OCI-LY3 (cell line): ENCODE data around the gene KLHL29.

Experiments
- H2AFZ ChIP-seq: fragments of 200-600, 300-600 bp; shearing (Covaris generic); 2 replicates; pipeline ENCODE4 v1.6.0; 2014; ENCODE audit warnings: antibody characterized with exemption, low read depth, low read length
- H3K27ac ChIP-seq: fragments of 200-600, 300-600 bp; sonication (generic); 2 replicates; pipeline ENCODE4 v1.5.1; 2014; ENCODE audit warnings: mild to moderate bottlenecking, low read length, moderate library complexity, mixed read lengths
- H3K27me3 ChIP-seq: fragments of 200-600, 300-600 bp; sonication (generic); 2 replicates; pipeline ENCODE4 v1.6.1; 2014; ENCODE audit warnings: low read depth, low read length, mixed read lengths
- H3K36me3 ChIP-seq: fragments of 200-600, 300-600 bp; sonication (generic); replicated peaks from 2 replicates; pipeline ENCODE3; 2014; ENCODE audit warnings: low read depth, low read length, mixed read lengths
- H3K4me1 ChIP-seq: fragments of 300-600, 200-600 bp; sonication (generic); 2 replicates; pipeline ENCODE4 v1.6.1; 2014; ENCODE audit warnings: low read length, mixed read lengths
- H3K4me2 ChIP-seq: fragments of 200-600, 300-600 bp; sonication (generic); 2 replicates; pipeline ENCODE4 v1.6.1; 2014; ENCODE audit warnings: low read length, mixed read lengths
- H3K4me3 ChIP-seq: fragments of 300-600, 200-600 bp; sonication (generic); 2 replicates; pipeline ENCODE4 v1.5.1; 2014; ENCODE audit warnings: antibody characterized with exemption, mild to moderate bottlenecking, low read length, moderate library complexity
- H3K79me2 ChIP-seq: fragments of 300-600, 200-600 bp; shearing (Covaris generic); 2 replicates; pipeline ENCODE4 v1.6.1; 2014; ENCODE audit warnings: mild to moderate bottlenecking, low read length, mixed read lengths
- H3K9ac ChIP-seq: fragments of 300-600, 200-600 bp; shearing (Covaris generic); 2 replicates; pipeline ENCODE4 v1.6.0; 2014; ENCODE audit warnings: mild to moderate bottlenecking, low read length, moderate library complexity
- H3K9me3 ChIP-seq: fragments of 200-600, 300-600 bp; shearing (Covaris generic); 2 replicates; pipeline ENCODE4 v1.6.1; 2014; ENCODE audit warnings: low read length, mixed read lengths; ENCODE audit not compliant: insufficient read depth
- H4K20me1 ChIP-seq: fragments of 200-600, 300-600 bp; sonication (generic); 2 replicates; pipeline ENCODE4 v1.6.1; 2016; ENCODE audit warnings: low read length, mixed read lengths; ENCODE audit not compliant: insufficient read depth
- EZH2phosphoT487 ChIP-seq: fragments of 200-600 bp; shearing (Covaris generic); IDR thresholded peaks from 2 replicates; pipeline ENCODE4 v1.6.1; 2018; ENCODE audit warnings: antibody characterized with exemption, mixed run types, low read depth
- TF ChIP-seq, protein P1 (sequence below): fragments of 200-600, 300-600 bp; sonication (generic); IDR thresholded peaks from 2 replicates; pipeline ENCODE4 v1.5.1; 2014; ENCODE audit warnings: antibody characterized with exemption, low read length, low read depth

The KLHL29 gene

DNA sequence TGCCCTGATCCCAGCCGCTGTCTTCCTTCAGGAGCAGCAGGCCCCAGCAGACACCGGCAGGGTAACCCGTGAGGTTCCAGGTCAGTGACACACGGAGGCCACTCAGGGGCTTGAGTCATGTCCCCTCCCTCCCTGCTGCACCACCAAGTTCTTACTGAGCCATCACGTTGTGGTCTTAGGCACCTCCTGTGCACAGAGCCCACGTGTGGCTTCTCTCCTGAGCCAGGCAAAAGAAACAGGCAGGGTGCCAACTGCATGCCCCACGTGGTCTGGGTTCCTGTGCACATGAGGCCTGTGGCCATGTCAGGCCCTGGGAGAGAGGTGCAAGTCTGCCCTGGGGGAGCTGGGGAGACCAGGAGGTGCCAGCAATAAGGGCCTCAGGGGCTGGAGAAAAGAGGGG lies 264.8 kb downstream of the KLHL29 start:
- Histone ChIP-seq H3K27me3 (no peaks in the 10 kb centered on the region), H3K9me3 (no peaks in the 10 kb centered on the region), H3K9ac (no peak overlapping the region), H3K79me2 (no peaks in the 10 kb centered on the region), H3K27ac (no peak overlapping the region), H3K4me2 (no peak overlapping the region), H3K4me1 (no peaks in the 10 kb centered on the region), H4K20me1 (no peaks in the 10 kb centered on the region), H3K36me3 (no peaks in the 10 kb centered on the region), H3K4me3 (no peak overlapping the region), H2AFZ (no peak overlapping the region)
- no peak for TF ChIP-seq EZH2phosphoT487
- TF ChIP-seq, protein P1, sequence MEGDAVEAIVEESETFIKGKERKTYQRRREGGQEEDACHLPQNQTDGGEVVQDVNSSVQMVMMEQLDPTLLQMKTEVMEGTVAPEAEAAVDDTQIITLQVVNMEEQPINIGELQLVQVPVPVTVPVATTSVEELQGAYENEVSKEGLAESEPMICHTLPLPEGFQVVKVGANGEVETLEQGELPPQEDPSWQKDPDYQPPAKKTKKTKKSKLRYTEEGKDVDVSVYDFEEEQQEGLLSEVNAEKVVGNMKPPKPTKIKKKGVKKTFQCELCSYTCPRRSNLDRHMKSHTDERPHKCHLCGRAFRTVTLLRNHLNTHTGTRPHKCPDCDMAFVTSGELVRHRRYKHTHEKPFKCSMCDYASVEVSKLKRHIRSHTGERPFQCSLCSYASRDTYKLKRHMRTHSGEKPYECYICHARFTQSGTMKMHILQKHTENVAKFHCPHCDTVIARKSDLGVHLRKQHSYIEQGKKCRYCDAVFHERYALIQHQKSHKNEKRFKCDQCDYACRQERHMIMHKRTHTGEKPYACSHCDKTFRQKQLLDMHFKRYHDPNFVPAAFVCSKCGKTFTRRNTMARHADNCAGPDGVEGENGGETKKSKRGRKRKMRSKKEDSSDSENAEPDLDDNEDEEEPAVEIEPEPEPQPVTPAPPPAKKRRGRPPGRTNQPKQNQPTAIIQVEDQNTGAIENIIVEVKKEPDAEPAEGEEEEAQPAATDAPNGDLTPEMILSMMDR = no peak

DNA sequence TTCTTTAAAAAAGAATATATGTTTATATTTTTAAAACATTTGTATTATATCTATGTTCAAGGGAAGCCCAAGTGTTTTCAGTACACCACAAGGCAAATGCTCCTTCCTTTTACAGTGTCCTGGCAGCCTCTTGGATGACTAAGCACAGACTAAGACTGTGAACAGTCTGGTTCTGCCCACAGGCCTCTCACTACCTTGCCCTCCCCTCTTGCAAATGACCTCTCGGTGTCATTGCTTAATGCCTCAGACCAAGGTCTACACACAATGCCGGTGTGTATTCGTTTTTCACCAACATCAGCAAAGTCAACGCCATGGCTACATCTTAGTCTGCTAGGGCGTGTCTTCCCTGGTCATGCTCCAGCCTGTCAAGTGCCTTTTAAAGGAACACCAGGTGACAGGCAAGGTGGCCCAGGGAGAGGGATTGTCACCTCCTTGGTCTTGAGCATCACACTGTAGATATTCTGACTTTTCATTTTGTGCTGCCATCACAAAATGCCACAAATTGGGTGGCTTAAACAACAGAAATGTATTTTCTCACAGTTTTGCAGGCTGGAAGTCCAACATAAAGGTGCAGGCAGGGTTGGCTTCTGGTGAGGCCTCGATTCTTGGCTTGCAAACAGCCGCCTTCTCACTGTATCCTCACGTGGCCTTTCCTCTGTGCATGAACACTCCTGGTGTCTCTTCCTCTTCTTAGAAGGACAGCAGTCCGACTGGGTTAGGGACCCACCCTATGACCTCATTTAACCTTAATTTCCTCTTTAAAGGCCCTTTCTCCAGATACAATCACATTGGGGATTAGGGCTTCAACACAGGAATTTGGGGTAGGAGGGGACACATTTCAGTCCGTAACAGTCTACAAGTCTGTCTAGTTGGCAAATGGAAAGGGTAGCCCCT lies 266.5 kb downstream of the KLHL29 start:
- no peaks in the 10 kb centered on the region for H3K4me1 ChIP-seq
- H3K9ac ChIP-seq = no peak overlapping the region
- no peak overlapping the region for H3K27ac ChIP-seq
- H3K36me3 ChIP-seq = no peaks in the 10 kb centered on the region
- H3K79me2 ChIP-seq = no peaks in the 10 kb centered on the region
- H4K20me1 ChIP-seq = no peaks in the 10 kb centered on the region
- no peak overlapping the region for H3K4me3 ChIP-seq
- no peaks in the 10 kb centered on the region for H3K27me3 ChIP-seq
- TF ChIP-seq EZH2phosphoT487 = no peak
- TF ChIP-seq, protein P1 = no peak
- no peak overlapping the region for H3K4me2 ChIP-seq
- H2AFZ ChIP-seq = no peak overlapping the region
- H3K9me3 ChIP-seq = no peaks in the 10 kb centered on the region

DNA sequence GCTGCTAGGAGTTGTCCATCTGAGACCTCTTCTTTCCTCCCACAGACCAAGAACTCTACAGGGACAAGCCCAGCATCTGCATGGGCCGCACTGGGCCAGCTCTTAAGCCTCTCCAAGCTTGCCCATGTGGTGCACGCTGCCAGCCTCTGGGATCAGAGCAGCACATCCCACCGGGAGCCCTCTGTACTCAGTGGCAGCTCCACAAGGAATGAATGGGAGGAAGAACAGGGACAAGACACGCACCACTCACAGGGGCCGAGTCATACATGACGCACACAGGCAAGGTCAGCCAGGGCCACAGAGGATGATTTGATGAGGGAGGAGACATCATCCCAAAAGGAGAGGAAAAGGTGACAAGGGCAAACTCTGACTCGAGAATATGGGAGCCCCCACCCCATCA lies 268.3 kb downstream of the KLHL29 start:
- Histone ChIP-seq H3K79me2 (no peaks in the 10 kb centered on the region), H3K4me2 (no peak overlapping the region), H3K9ac (no peak overlapping the region), H3K36me3 (no peaks in the 10 kb centered on the region), H3K27ac (no peak overlapping the region), H4K20me1 (no peaks in the 10 kb centered on the region), H3K27me3 (no peaks in the 10 kb centered on the region), H3K4me3 (no peak overlapping the region), H2AFZ (no peak overlapping the region), H3K4me1 (no peaks in the 10 kb centered on the region), H3K9me3 (no peaks in the 10 kb centered on the region)
- TF ChIP-seq, protein P1 = no peak
- no peak for TF ChIP-seq EZH2phosphoT487

DNA sequence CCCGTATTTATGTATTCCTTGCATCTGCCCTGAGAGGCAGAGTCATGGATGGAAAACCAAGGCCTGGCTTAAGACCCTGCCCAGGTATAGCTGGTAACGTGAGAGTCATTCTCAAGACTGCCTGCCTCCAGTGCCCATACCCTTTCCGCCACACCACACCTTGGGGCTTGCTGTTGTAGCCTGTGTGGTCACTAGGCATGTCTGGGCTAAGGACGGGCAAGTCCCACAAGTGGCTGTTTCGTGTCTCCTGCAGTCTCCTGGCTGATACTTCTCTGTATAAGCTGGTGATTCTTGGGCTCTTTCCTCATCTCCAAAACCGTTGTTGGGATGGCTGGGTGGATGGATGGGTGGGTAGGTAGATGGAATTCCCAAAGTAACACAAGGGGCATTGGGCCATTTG lies 269.8 kb downstream of the KLHL29 start:
- H3K9me3 ChIP-seq = no peaks in the 10 kb centered on the region
- no peak overlapping the region for H2AFZ ChIP-seq
- H4K20me1 ChIP-seq = no peaks in the 10 kb centered on the region
- TF ChIP-seq, protein P1 = no peak
- TF ChIP-seq EZH2phosphoT487 = no peak
- H3K4me3 ChIP-seq = no peak overlapping the region
- H3K4me2 ChIP-seq = no peak overlapping the region
- H3K36me3 ChIP-seq = no peaks in the 10 kb centered on the region
- H3K4me1 ChIP-seq = no peaks in the 10 kb centered on the region
- H3K9ac ChIP-seq = no peak overlapping the region
- no peaks in the 10 kb centered on the region for H3K27me3 ChIP-seq
- no peaks in the 10 kb centered on the region for H3K79me2 ChIP-seq
- H3K27ac ChIP-seq = no peak overlapping the region
